B cell (primary cell): ENCODE measurements around the gene MYF5. TPM values are rescaled to one million over a fixed set of nuclear protein-coding genes. Genes with fewer than 3 reads are reported as not detected.

Source experiments
- ATAC-seq: fragments of 200-7000 bp; cut with Tn5 transposase; one replicate; pipeline ENCODE4 v1.10.0; 2021; ENCODE audit warnings: low read depth, mild to moderate bottlenecking, moderate number of reproducible peaks, moderate library complexity
- CTCF ChIA-PET: fragments of 350-600 bp; sonication (Branson Sonifier 250); formaldehyde crosslinking; loops from one replicate; lab custom pipeline; 2021; ENCODE audit warnings: antibody characterized with exemption, inconsistent platforms; lab: Charles Lee
- POLR2A ChIA-PET: fragments of 350-600 bp; sonication (Branson Sonifier 250); formaldehyde crosslinking; loops from one replicate; lab custom pipeline; 2021; ENCODE audit warnings: antibody characterized with exemption; lab: Charles Lee
- DNase-seq: peaks from one replicate; pipeline ENCODE4 v3.0.0; 2013
- H2AFZ ChIP-seq: 2 replicates; pipeline ENCODE4 v1.6.1; 2012; ENCODE audit warnings: mild to moderate bottlenecking, low read depth, low read length; ENCODE audit not compliant: insufficient read depth, poor library complexity, severe bottlenecking
- H3K27ac ChIP-seq, 2 donors: 1 replicate in 1 of 2; 2 replicates in 1 of 2; pipeline ENCODE4 v1.5.1; 2012 to 2013; ENCODE audit warnings: low read length in 2 of 2, mild to moderate bottlenecking in 2 of 2, moderate library complexity in 1 of 2
- H3K27me3 ChIP-seq, 4 experiments: fragments of 200-600 bp in 1 of 4; sonication (generic) in 1 of 4; replicated peaks in 1 of 4; 1 replicate in 2 of 4; 2 replicates in 2 of 4; pipeline versions ENCODE4 v1.6.1 to v1.7.0; 2013 to 2016; ENCODE audit warnings: low read length in 3 of 4, mild to moderate bottlenecking in 2 of 4, mixed read lengths in 1 of 4, moderate library complexity in 1 of 4; ENCODE audit not compliant: insufficient read depth in 4 of 4, control insufficient read depth in 3 of 4; ENCODE audit errors: control extremely low read depth in 1 of 4
- H3K36me3 ChIP-seq, 2 experiments: replicated peaks in 1 of 2; 1 replicate in 1 of 2; 2 replicates in 1 of 2; pipeline versions ENCODE4 v1.6.1 to v1.7.1; 2013; ENCODE audit warnings: low read length in 1 of 2; ENCODE audit not compliant: insufficient read depth in 2 of 2, control insufficient read depth in 1 of 2; ENCODE audit errors: control extremely low read depth in 1 of 2, extremely low read depth in 1 of 2
- H3K4me1 ChIP-seq, 2 donors: fragments of 200-600 bp in 1 of 2; sonication (generic) in 1 of 2; 1 replicate in 1 of 2; 2 replicates in 1 of 2; pipeline versions ENCODE4 v1.5.1 to v1.6.1; 2013 to 2017; ENCODE audit warnings: low read length in 2 of 2; ENCODE audit not compliant: control insufficient read depth in 2 of 2, insufficient read depth in 2 of 2
- H3K4me2 ChIP-seq: replicated peaks from 2 replicates; pipeline ENCODE3; 2012; ENCODE audit warnings: mild to moderate bottlenecking, low read depth, low read length; ENCODE audit not compliant: poor library complexity, severe bottlenecking
- H3K4me3 ChIP-seq, 5 experiments: fragments of 200-600 bp in 1 of 5; sonication (generic) in 1 of 5; 1 replicate in 3 of 5; 2 replicates in 2 of 5; pipeline versions ENCODE4 v1.5.1 to v1.7.0; 2011 to 2016; ENCODE audit warnings: low read length in 4 of 5, mild to moderate bottlenecking in 4 of 5, low read depth in 2 of 5, control low read depth in 1 of 5, moderate library complexity in 1 of 5; ENCODE audit not compliant: insufficient read depth in 1 of 5; ENCODE audit errors: control extremely low read depth in 1 of 5, extremely low read depth in 1 of 5
- H3K79me2 ChIP-seq: fragments of 200-600 bp; sonication (generic); one replicate; pipeline ENCODE4 v1.6.0; 2016; ENCODE audit warnings: low read length; ENCODE audit not compliant: control insufficient read depth, insufficient read depth
- H3K9ac ChIP-seq: fragments of 200-600 bp; sonication (generic); 2 replicates; pipeline ENCODE4 v1.6.1; 2017; ENCODE audit warnings: mild to moderate bottlenecking, low read length, moderate library complexity
- H3K9me3 ChIP-seq, 3 donors: one replicate each; pipeline versions ENCODE4 v1.6.1 to v1.7.1; 2013; ENCODE audit warnings: low read length in 2 of 3; ENCODE audit not compliant: control insufficient read depth in 2 of 3, insufficient read depth in 1 of 3; ENCODE audit errors: control extremely low read depth in 1 of 3
- H4K20me1 ChIP-seq: 2 replicates; pipeline ENCODE4 v1.6.0; 2012; ENCODE audit warnings: mild to moderate bottlenecking, low read length; ENCODE audit not compliant: insufficient read depth, control insufficient read depth, poor library complexity, severe bottlenecking
- H3K27ac Mint-ChIP-seq: one replicate; pipeline ENCODE4 v1.8.0; 2021; ENCODE audit warnings: mixed read lengths
- H3K27me3 Mint-ChIP-seq: one replicate; pipeline ENCODE4 v1.8.0; 2021; ENCODE audit warnings: mixed read lengths
- H3K4me1 Mint-ChIP-seq: one replicate; pipeline ENCODE4 v1.8.0; 2021; ENCODE audit warnings: mixed read lengths
- H3K4me3 Mint-ChIP-seq: one replicate; pipeline ENCODE4 v1.8.0; 2021; ENCODE audit warnings: mixed read lengths
- H3K9me3 Mint-ChIP-seq: one replicate; pipeline ENCODE4 v1.8.0; 2022; ENCODE audit warnings: mixed read lengths; ENCODE audit not compliant: insufficient read depth
- EZH2 ChIP-seq: IDR thresholded peaks from 2 replicates; pipeline ENCODE4 v1.6.1; 2012; ENCODE audit warnings: borderline replicate concordance, low read depth, mild to moderate bottlenecking, moderate library complexity, low read length; ENCODE audit not compliant: insufficient read depth, poor library complexity, severe bottlenecking
- WGBS: methylation state at CpG from one replicate; pipeline ENCODE4 v1.1.5; 2013; ENCODE audit warnings: missing lambda C conversion rate; ENCODE audit not compliant: insufficient coverage; 5-methylcytosine and 5-hydroxymethylcytosine counted together
- intact Hi-C: fragments of 100-400 bp; cut with micrococcal nuclease; formaldehyde crosslinking; loops from one replicate; pipeline ENCODE4 v1.10.0; 2022
- polyA plus RNA-seq: library from polyadenylated mRNA; depleted of rRNA; stranded (reverse); fragments of >200 nt; gene quantifications from 2 replicates; pipeline ENCODE4 v1.2.3, GENCODE V29; 2012
- total RNA-seq, 2 donors: library from RNA; stranded (reverse); fragments of 120-200 nt in 1 of 2; gene quantifications; 1 replicate in 1 of 2; 2 replicates in 1 of 2; pipeline versions ENCODE4 v1.2.3 to v1.2.4, GENCODE V29; 2013 to 2022
- TF ChIP-seq, protein P1 (sequence below): fragments of 200-600 bp; IDR thresholded peaks from one replicate; pipeline ENCODE4 v1.8.0; 2022; ENCODE audit warnings: antibody characterized with exemption, mild to moderate bottlenecking

Gene MYF5
- total and polyA plus RNA-seq, 2 donors (not counting 1 experiment from before 2014, with no cell fraction given) = not detected

DNA sequence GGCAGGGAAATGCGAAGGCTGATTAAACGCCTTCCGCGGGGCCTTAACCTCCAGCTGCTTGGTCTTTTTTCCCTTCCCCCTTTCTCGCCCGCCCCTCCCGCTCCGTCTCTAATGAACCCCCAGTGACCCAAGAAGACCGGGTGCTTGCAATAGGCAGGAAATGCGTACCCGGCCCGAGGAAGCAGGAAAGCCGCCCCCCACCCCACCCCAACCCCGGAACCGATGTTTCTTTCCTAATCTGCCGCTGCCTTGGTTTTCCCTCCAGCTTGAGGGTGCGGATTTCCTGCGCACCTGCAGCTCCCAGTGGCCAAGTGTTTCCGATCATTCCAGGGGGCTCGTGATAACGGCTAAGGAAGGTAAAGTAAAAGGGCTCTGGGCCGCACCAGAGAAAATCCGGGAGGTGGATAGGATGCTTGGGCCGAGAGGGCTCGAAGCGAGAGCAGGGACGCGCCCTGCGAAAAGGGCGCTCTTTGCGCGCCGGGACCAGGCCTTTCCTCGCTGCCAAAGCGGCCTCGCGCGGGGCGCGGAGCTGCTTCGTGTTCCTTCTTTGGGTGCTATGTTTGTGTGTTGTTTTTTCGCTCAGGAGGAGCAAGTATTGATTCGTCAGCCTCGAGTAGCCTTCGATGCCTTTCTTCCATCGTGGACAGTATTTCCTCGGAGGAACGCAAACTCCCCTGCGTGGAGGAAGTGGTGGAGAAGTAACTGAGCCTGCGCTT, 8.3 kb upstream of the MYF5 start:
- Mint-ChIP-seq H3K27me3 (peaks cover 47% of the 10 kb centered on the region), H3K9me3 (no peaks in the 10 kb centered on the region), H3K4me3 (peak overlapping the region; percentile 19), H3K27ac (no peak overlapping the region), H3K4me1 (peaks cover 2% of the 10 kb centered on the region)
- Histone ChIP-seq H3K27ac (no peak overlapping the region), H3K9me3 (peaks cover 0 to 11% (median 0%) of the 10 kb centered on the region in 3 donors), H2AFZ (no peak overlapping the region), H3K4me1 (no peaks in the 10 kb centered on the region), H3K36me3 (no peaks in the 10 kb centered on the region), H4K20me1 (no peaks in the 10 kb centered on the region), H3K4me2 (no peak overlapping the region), H3K9ac (no peak overlapping the region), H3K27me3 (peaks cover 0 to 14% (median 8%) of the 10 kb centered on the region in 4 experiments), H3K4me3 (no peak overlapping the region), H3K79me2 (no peaks in the 10 kb centered on the region)
- WGBS = 6% methylated on average over 40 of the region's 50 CpGs
- POLR2A ChIA-PET = no interaction called here
- CTCF ChIA-PET = no interaction called here
- DNase-seq = no peak
- no peak for ATAC-seq
- no peak for TF ChIP-seq EZH2
- TF ChIP-seq, protein P1, sequence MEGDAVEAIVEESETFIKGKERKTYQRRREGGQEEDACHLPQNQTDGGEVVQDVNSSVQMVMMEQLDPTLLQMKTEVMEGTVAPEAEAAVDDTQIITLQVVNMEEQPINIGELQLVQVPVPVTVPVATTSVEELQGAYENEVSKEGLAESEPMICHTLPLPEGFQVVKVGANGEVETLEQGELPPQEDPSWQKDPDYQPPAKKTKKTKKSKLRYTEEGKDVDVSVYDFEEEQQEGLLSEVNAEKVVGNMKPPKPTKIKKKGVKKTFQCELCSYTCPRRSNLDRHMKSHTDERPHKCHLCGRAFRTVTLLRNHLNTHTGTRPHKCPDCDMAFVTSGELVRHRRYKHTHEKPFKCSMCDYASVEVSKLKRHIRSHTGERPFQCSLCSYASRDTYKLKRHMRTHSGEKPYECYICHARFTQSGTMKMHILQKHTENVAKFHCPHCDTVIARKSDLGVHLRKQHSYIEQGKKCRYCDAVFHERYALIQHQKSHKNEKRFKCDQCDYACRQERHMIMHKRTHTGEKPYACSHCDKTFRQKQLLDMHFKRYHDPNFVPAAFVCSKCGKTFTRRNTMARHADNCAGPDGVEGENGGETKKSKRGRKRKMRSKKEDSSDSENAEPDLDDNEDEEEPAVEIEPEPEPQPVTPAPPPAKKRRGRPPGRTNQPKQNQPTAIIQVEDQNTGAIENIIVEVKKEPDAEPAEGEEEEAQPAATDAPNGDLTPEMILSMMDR = no peak
- intact Hi-C loops = no loop called here

GRCh38 chr12:80708975-80709328, 7.8 kb upstream of the MYF5 start:
- Histone ChIP-seq H3K27me3 (peaks cover 0 to 18% (median 9%) of the 10 kb centered on the region in 4 experiments), H3K9ac (no peak overlapping the region), H3K27ac (no peak overlapping the region), H4K20me1 (no peaks in the 10 kb centered on the region), H3K79me2 (no peaks in the 10 kb centered on the region), H3K4me2 (no peak overlapping the region), H3K36me3 (no peaks in the 10 kb centered on the region), H3K4me1 (no peaks in the 10 kb centered on the region), H2AFZ (no peak overlapping the region), H3K4me3 (no peak overlapping the region), H3K9me3 (peaks cover 0 to 11% (median 0%) of the 10 kb centered on the region in 3 donors)
- whole genome bisulfite sequencing = 21% methylated on average over 6 of the region's 10 CpGs
- ATAC-seq (no peak), DNase-seq (no peak)
- peaks cover 52% of the 10 kb centered on the region for H3K27me3 Mint-ChIP-seq
- no peak overlapping the region for H3K27ac Mint-ChIP-seq
- POLR2A ChIA-PET = no interaction called here
- H3K4me3 Mint-ChIP-seq = peak overlapping the region; percentile 19
- no peaks in the 10 kb centered on the region for H3K9me3 Mint-ChIP-seq
- TF ChIP-seq, protein P1 = no peak
- TF ChIP-seq EZH2 = no peak
- CTCF ChIA-PET = no interaction called here
- H3K4me1 Mint-ChIP-seq = peaks cover 2% of the 10 kb centered on the region
- intact Hi-C loops = no loop called here
